GM12864 (cell line): ENCODE results near the gene MMP25.

Experiments used
- DNase-seq: peaks from one replicate; pipeline ENCODE4 v3.0.0-alpha.2; 2011; ENCODE audit warnings: low read depth
- H3K4me3 ChIP-seq: 2 replicates; pipeline ENCODE4 v1.5.1; 2011; ENCODE audit warnings: mild to moderate bottlenecking, low read depth, low read length, control low read depth
- TF ChIP-seq, protein P1 (sequence below): IDR thresholded peaks from 2 replicates; pipeline ENCODE4 v1.5.1; 2011; ENCODE audit warnings: low read depth, mild to moderate bottlenecking, moderate library complexity, low read length, control low read depth, inconsistent platforms; ENCODE audit errors: missing control alignments

The MMP25 gene

DNA sequence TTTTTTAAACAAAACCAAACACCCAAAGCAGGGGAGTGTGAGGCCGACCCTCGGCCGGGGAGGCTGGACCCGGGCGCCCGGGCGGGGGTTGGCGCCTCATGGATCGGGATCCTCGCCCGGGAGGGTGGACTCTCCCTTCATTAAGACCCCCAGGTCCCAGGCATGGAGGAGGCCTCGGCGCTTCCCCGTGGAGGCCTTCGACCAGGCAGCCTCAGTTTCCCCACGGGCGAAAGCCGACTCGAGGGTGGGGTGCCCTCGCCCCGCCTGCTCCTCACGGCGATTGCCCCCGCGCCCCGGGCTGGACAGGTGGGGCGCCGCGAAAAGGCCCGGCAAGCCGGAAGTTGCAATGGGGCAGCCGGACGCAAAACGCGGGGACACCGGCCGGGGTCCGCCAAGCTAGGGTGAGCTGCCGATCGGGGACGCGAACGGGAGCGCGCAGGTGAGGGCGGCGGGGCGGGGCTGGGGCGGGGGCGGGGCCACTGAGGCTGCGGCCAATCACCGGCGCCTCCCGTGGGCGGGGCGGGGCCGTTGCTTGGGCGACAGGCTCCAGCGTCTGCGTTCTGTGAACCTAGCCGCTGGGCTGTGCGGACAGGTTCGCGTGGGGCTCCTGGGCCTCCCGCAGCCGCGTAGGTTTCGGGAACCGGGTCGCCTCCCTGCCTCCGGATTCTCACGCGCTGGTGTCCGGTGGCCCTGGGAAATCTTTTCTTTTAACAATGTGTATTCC lies 60.0 kb downstream of the MMP25 start:
- TF ChIP-seq, protein P1, sequence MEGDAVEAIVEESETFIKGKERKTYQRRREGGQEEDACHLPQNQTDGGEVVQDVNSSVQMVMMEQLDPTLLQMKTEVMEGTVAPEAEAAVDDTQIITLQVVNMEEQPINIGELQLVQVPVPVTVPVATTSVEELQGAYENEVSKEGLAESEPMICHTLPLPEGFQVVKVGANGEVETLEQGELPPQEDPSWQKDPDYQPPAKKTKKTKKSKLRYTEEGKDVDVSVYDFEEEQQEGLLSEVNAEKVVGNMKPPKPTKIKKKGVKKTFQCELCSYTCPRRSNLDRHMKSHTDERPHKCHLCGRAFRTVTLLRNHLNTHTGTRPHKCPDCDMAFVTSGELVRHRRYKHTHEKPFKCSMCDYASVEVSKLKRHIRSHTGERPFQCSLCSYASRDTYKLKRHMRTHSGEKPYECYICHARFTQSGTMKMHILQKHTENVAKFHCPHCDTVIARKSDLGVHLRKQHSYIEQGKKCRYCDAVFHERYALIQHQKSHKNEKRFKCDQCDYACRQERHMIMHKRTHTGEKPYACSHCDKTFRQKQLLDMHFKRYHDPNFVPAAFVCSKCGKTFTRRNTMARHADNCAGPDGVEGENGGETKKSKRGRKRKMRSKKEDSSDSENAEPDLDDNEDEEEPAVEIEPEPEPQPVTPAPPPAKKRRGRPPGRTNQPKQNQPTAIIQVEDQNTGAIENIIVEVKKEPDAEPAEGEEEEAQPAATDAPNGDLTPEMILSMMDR = no peak
- DNase-seq = peak; percentile 74
- H3K4me3 ChIP-seq = peak overlapping the region; percentile 89
